22Rv1 (cell line): Measurements from ENCODE around the gene SRGAP1.
A peak's percentile ranks its signal among the peaks of the same experiment; 100 is the strongest.

Experiments used
- H3K27ac ChIP-seq: fragments of 450-650 bp; 2 replicates; pipeline ENCODE4 v1.5.1; 2017
- ZFX ChIP-seq: fragments of 450-650 bp; IDR thresholded peaks from 2 replicates; pipeline ENCODE4 v1.6.1; 2017; ENCODE audit warnings: antibody characterized with exemption, borderline replicate concordance
- TF ChIP-seq, protein P1 (sequence below): fragments of 450-650 bp; IDR thresholded peaks from 2 replicates; pipeline ENCODE4 v1.5.1; 2017; ENCODE audit warnings: mild to moderate bottlenecking

Gene SRGAP1

DNA sequence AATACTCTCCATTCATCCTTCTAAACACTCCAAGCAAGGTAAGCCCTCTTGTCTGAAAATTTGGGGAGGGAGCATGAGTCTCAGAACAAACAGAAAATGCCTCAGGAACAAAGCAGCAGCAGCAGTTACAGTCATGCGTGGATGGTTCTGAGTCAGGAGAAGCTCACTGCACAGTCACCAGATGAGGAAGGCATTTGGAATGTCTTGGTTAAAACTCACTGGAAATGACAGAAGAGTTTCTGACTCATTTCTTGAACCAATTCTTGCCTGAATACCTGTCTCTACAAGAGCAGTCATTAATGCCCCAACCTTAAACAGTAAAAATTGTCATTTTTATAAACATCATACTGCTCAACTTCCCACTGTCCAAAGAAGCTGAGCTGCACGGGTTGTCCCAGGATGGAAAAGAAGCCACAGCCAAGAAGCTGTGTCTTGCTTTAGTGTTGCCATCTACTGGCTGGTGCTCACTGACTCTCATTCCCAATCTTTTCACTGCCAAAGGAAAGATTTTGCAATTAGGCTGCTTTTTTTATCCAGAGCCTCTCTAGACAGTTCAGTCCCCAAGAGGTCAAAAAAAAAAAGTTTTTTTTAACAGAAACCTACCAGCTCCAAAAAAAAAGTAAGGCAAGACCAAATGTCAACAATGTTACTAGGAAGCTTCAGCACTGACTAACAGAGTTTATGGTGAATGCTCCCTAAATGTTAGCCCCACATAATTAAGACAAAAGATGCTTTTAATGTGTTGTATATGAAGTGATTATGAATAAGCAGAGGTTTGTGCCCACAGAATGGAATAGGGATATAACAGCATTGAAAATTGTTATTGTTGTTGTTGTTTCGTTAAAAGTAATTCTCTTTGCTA lies 337.2 kb downstream of the SRGAP1 start:
- no peak overlapping the region; the same call in 1 of the 2 replicates for H3K27ac ChIP-seq
- TF ChIP-seq, protein P1, sequence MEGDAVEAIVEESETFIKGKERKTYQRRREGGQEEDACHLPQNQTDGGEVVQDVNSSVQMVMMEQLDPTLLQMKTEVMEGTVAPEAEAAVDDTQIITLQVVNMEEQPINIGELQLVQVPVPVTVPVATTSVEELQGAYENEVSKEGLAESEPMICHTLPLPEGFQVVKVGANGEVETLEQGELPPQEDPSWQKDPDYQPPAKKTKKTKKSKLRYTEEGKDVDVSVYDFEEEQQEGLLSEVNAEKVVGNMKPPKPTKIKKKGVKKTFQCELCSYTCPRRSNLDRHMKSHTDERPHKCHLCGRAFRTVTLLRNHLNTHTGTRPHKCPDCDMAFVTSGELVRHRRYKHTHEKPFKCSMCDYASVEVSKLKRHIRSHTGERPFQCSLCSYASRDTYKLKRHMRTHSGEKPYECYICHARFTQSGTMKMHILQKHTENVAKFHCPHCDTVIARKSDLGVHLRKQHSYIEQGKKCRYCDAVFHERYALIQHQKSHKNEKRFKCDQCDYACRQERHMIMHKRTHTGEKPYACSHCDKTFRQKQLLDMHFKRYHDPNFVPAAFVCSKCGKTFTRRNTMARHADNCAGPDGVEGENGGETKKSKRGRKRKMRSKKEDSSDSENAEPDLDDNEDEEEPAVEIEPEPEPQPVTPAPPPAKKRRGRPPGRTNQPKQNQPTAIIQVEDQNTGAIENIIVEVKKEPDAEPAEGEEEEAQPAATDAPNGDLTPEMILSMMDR = peak; percentile 93
- TF ChIP-seq ZFX = no peak

DNA sequence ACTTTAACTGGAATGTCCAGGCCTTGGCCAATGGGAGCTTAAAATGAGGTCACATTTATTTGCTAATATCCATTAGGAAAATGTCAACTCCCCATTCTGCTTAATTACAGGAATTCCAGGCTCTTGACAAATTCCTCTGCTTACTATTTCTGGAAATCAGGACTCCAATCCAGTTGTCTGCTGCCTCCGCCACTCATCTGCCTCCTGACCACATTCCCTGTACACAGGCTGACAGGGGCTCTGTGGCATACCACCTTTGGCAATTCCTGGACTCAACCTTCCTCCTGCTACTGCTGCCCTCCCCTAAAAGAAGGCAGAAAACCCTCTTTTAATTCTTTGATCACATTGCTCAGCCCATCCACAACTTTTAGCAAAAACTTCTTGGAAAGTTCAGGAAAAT lies 339.7 kb downstream of the SRGAP1 start:
- no peak overlapping the region for H3K27ac ChIP-seq
- TF ChIP-seq ZFX = no peak
- TF ChIP-seq, protein P1 = no peak

DNA sequence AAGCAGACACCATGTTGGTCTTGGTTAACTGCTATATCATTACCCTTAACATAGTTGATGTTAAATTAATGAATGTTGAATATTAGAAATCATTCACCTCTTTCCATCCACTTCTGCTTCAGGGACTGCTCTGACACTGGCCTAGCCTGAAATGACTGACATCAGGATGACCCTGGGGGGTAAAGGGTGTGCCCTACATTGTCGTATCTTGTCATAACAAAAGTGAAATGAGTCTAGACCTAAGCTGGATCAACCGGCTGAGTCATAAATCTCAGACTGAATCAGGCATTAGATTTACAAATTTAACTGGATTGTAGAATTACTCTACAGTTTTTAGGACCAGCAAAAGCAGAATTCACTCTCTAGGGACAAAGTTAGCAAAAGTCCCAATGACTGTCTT lies 342.3 kb downstream of the SRGAP1 start:
- no peak for TF ChIP-seq ZFX
- TF ChIP-seq, protein P1 = no peak
- H3K27ac ChIP-seq = no peak overlapping the region

DNA sequence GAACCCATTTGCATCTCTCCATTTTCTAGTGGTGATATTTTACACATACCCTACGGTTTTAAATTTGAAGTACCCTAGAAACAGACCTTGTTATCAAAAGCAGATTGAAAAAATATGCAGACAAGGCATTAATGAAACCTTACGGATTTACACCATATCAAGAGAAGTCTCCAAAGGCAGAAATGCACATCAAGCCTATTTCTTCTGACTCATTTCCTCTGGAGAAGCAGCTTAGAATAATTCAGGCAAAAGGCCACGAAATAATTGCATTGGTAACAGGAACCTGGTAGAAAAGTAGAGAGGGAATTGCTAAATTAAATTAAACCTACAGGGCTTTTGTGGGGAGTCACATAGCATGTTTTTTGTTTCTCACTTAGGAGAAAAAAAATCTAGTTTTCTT lies 342.9 kb downstream of the SRGAP1 start:
- TF ChIP-seq, protein P1 = no peak
- no peak for TF ChIP-seq ZFX
- H3K27ac ChIP-seq = no peak overlapping the region

DNA sequence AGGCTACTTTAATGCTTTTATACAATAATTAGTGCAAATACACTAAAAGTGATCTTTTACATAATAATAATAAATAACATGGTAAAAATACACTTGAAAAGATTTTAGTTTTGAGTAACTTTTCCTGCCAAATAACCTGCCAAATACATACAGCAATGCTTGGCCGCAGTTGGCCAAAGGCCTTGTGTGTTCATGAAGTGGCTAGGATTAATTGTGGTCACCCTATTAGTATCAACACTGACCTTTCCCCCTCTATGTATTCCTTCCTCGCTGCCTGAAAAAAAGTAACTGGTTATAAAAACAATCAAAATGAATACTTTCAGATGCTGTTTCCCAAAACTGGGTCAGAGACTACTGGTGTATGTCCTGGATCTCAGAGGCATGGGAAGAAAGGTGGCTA lies 343.3 kb downstream of the SRGAP1 start:
- no peak for TF ChIP-seq ZFX
- TF ChIP-seq, protein P1 = no peak
- H3K27ac ChIP-seq = no peak overlapping the region

DNA sequence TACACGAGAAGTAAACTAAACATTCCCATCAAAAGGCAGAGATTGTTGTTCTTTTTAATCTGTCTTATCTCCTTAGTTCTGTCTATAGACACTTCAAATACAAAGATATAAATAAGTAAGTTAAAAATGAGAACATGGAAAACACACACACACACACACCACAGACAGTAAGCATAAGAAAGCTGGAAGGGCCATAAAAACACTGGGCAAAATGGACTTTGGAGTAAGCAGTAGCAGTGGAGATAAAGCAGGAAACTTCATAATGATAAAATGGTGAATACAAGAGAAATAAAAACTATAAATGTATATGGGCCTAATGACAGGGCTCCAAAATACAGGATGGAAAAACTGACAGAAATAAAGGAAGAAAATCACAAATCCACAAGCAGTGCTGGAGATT lies 345.0 kb downstream of the SRGAP1 start:
- no peak overlapping the region for H3K27ac ChIP-seq
- TF ChIP-seq, protein P1 = no peak
- TF ChIP-seq ZFX = no peak

DNA sequence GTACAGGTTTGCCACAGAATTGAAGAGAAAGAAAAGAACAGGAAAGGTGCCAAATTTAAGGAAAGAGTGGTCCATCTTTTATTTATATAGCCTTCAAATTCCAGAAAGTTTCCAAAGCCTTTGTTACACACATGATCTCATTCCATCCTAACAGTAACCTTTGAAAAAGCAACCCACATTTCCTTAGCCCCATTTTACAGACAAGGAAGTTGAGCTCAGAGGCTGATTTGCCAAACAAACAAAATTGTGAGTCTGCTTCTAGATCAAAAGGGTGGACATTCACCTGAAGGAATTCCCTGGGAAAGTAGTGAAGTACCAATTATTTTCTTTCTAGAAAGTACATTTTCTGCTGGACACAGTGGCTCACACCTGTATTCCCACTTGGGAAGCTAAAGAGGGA lies 345.6 kb downstream of the SRGAP1 start:
- H3K27ac ChIP-seq = no peak overlapping the region
- TF ChIP-seq ZFX = no peak
